HS-27A (cell line): Measurements from ENCODE around the gene R3HCC1L.

Source experiments
- DNase-seq: peaks from one replicate; pipeline ENCODE4 v3.0.0-alpha.2; 2012; ENCODE audit warnings: low read depth, missing footprints

R3HCC1L gene

GRCh38 chr10:98260350-98260749 lies 125.9 kb downstream of the R3HCC1L start:
- no peak for DNase-seq

GRCh38 chr10:98260752-98261151 lies 126.3 kb downstream of the R3HCC1L start:
- no peak for DNase-seq

- DNase-seq, result no peak
Observed at GRCh38 chr10:98261436-98262277, 127.2 kb downstream of the R3HCC1L start.

GRCh38 chr10:98262571-98262970 lies 128.1 kb downstream of the R3HCC1L start:
- no peak for DNase-seq

GRCh38 chr10:98263088-98263487 lies 128.6 kb downstream of the R3HCC1L start:
- DNase-seq, result no peak

GRCh38 chr10:98264378-98265065 lies 130.1 kb downstream of the R3HCC1L start:
- no peak for DNase-seq

- DNase-seq, result no peak
Observed at GRCh38 chr10:98265403-98266378, 131.2 kb downstream of the R3HCC1L start.

- no peak for DNase-seq
Observed at GRCh38 chr10:98266647-98267046, 132.2 kb downstream of the R3HCC1L start.

DNA sequence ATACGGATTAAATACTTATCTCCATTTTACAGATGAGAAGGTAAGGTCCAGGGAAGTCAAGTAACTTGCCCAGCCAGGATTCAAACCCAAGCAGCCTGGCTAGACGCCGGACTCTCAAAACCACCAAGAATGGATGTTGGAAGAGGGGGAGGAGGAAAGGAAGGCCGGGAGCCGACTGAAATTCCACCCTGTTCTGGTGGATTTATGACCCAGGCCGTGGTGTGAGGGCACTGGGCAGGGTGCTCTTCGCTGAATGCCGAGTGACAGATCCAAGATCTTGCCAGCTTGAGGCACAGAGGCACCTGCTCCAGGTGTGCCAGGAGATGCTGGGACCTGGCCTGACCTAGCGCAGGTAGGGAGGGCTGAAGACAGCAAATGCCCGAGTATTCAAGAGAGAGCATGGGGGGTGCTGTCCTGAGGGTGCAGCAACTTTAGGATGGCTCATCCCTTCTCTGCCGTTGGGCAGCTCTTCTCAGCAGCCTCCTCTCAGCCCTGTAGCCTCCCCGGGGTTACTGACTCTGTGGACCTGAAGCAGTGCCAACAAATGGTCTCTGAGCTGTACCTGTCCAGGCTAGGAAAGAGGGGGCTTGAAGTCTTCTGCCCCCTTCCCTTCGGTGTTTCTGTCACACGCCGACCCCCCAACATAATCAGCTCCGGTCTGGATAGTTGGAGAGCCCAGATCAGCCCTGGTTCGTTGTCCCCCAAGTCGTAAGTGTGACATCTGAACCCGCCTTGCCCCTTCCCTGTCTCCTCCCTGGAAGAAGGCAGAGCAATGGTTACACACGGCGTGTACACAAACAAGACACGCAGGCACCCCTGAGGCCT lies 132.8 kb downstream of the R3HCC1L start:
- no peak for DNase-seq

- DNase-seq, result no peak
Observed at GRCh38 chr10:98267894-98268693, 133.6 kb downstream of the R3HCC1L start, which contains the start of gene LOXL4. Gene LOXL4, minus strand, starts transcription at chr10:98268194. Its CDS starts 5,175 bp downstream, at chr10:98263019.

- no peak for DNase-seq
Observed at GRCh38 chr10:98268694-98269431, 134.4 kb downstream of the R3HCC1L start.

- peak; percentile 61 for DNase-seq
Observed at GRCh38 chr10:98269435-98269912, 135.0 kb downstream of the R3HCC1L start.

- DNase-seq, result no peak
Observed at GRCh38 chr10:98270073-98270740, 135.8 kb downstream of the R3HCC1L start.

GRCh38 chr10:98270786-98271185 lies 136.3 kb downstream of the R3HCC1L start:
- no peak for DNase-seq

- DNase-seq, result no peak
Observed at GRCh38 chr10:98272245-98272644, 137.8 kb downstream of the R3HCC1L start.

DNA sequence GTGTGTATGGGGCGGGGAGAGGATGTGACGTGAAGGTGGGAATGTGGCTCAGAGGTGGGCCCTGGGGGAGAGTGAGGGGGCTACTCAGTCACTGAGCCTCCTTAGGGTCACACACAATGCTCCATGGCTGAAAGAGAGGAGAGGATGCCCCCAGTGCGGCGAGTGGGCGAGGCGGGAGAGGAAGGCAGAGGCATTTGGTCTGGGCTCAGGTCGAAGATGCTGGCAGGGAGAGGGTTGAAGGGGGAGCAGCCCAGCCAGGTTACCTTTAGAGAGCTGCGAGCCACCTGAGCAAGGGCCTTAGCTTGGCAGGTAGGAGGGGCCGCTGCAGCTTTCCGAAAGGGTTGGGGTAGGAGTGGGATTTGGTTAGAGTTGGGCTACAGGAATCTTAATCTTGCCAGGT lies 138.2 kb downstream of the R3HCC1L start:
- DNase-seq, result no peak

DNA sequence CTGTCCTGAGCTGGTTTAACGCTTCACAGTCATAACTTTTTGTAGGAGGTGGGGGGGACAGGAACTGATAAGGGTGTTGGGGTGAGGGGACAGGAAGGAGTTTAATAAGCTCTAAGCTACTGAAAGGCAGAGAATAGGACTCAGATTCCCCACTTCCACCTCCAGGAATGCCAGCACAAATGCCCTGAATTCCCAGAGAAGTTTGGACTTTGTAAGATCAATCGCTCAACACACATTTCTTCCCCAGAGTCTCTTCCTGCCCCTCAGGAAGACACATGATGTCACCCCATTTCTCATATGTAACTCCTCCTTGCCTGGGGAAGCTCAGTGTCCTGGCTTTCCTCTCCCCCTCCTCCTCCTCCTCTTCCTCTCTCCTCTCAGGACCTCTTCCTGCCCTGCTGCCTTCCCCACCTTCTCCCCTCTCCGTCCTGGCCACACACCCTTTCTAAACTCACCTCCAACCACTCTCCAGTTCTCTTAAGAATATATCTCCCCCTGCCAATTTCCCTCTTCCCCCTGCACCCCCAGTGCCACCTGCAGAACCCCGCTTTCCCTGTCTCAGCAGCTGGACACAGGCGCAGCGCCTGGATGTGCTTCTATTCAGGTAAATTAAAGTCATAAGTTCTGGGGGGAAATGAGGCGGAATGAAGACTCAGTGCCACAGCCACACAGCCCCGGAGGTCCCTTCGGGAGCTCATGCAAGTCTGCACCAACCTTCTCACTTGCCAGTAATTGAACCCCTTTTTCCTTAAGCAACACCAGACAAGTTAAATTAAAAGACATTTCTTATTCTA lies 138.8 kb downstream of the R3HCC1L start:
- no peak for DNase-seq

- DNase-seq, result no peak
Observed at GRCh38 chr10:98274562-98274961, 140.1 kb downstream of the R3HCC1L start.
